Smooth muscle cell (in vitro differentiated cells): ENCODE data around the gene PRND. TPM values are rescaled to one million over a fixed set of nuclear protein-coding genes. Genes with fewer than 3 reads are reported as not detected.
"Not testable (repeated sequence)": the region's sequence is repeated elsewhere in the genome, so short reads cannot be mapped to it uniquely, and the experiment has no call there.

Experiments
- DNase-seq: peaks from one replicate; lab custom pipeline; 2025; ENCODE audit not compliant: unreplicated experiment; lab: John Stamatoyannopoulos, UW
- H2AFZ ChIP-seq: fragments of 200-600 bp; sonication (generic); 2 replicates; pipeline ENCODE4 v1.6.0; 2016; ENCODE audit warnings: antibody characterized with exemption, low read depth, mild to moderate bottlenecking
- H3F3A ChIP-seq: fragments of 200-600 bp; sonication (generic); 2 replicates; pipeline ENCODE4 v1.6.0; 2017; ENCODE audit warnings: antibody characterized with exemption, low read depth
- H3K27ac ChIP-seq: fragments of 200-600 bp; sonication (generic); 2 replicates; pipeline ENCODE4 v1.5.1; 2016; ENCODE audit warnings: low read depth, mild to moderate bottlenecking
- H3K27me3 ChIP-seq: fragments of 200-600 bp; sonication (generic); 2 replicates; pipeline ENCODE4 v1.6.1; 2016; ENCODE audit warnings: low read depth, mild to moderate bottlenecking
- H3K36me3 ChIP-seq: fragments of 200-600 bp; sonication (generic); 2 replicates; pipeline ENCODE4 v1.5.1; 2016; ENCODE audit warnings: low read depth
- H3K4me1 ChIP-seq: fragments of 200-600 bp; sonication (generic); 2 replicates; pipeline ENCODE4 v1.5.1; 2016; ENCODE audit warnings: low read depth
- H3K4me2 ChIP-seq: fragments of 200-600 bp; sonication (generic); 2 replicates; pipeline ENCODE4 v1.6.0; 2016; ENCODE audit warnings: mild to moderate bottlenecking
- H3K4me3 ChIP-seq: fragments of 200-600 bp; sonication (generic); 2 replicates; pipeline ENCODE4 v1.5.1; 2016; ENCODE audit warnings: mild to moderate bottlenecking
- H3K79me2 ChIP-seq: fragments of 200-600 bp; sonication (generic); 2 replicates; pipeline ENCODE4 v1.6.0; 2016; ENCODE audit warnings: low read depth, mild to moderate bottlenecking
- H3K9ac ChIP-seq: fragments of 200-600 bp; sonication (generic); 2 replicates; pipeline ENCODE4 v1.6.0; 2016; ENCODE audit warnings: low read depth
- H3K9me3 ChIP-seq: fragments of 200-600 bp; sonication (generic); replicated peaks from 2 replicates; pipeline ENCODE4 v1.5.1; 2016; ENCODE audit warnings: low read depth
- H4K20me1 ChIP-seq: fragments of 200-600 bp; sonication (generic); 2 replicates; pipeline ENCODE4 v1.6.0; 2016; ENCODE audit warnings: low read depth
- WGBS: methylation state at CpG from one replicate; pipeline ENCODE4 v1.1.7; 2016; ENCODE audit warnings: low lambda C conversion rate; 5-methylcytosine and 5-hydroxymethylcytosine counted together
- polyA plus RNA-seq: library from polyadenylated mRNA; unstranded; fragments of >200 nt; fragmentation: Nextera tagmentation; extraction: Ambion mirVana; gene quantifications from 2 replicates; pipeline ENCODE4 v1.2.1, GENCODE V29; 2016
- total RNA-seq: library from RNA; depleted of rRNA; stranded (reverse); fragments of >200 nt; gene quantifications from 2 replicates; pipeline ENCODE4 v1.2.3, GENCODE V29; 2014
- TF ChIP-seq, protein P1 (sequence below): fragments of 200-600 bp; sonication (generic); IDR thresholded peaks from 2 replicates; pipeline ENCODE4 v1.5.1; 2017; ENCODE audit warnings: borderline replicate concordance, mild to moderate bottlenecking, antibody characterized with exemption; ENCODE audit not compliant: insufficient read depth, poor library complexity, severe bottlenecking

PRND gene
- total and polyA plus RNA-seq, 2 experiments from 2014 or later, result not detected

DNA sequence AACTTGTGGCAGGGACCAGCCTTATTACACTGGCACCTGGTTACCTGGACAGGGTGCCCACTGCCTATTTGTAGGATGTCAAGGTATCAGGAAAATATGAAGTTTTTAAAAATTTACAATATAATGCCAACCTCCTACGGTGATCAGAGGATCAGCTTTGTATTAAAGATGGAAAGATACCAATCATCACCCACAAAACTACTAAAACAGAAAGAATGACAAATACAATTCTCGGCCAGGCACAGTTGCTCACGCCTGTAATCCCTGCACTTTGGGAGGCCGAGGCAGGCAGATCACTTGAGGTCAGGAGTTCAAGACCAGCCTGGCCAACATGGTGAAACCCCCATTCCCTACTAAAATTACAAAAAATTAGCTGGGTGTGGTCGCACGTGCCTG is 18.4 kb upstream of the PRND start:
- H3K9ac ChIP-seq, result no peak overlapping the region
- 84% methylated on average over 6 of the region's 6 CpGs for WGBS
- no peaks in the 10 kb centered on the region for H3K9me3 ChIP-seq
- no peak overlapping the region for H3K4me3 ChIP-seq
- H3K79me2 ChIP-seq, result no peaks in the 10 kb centered on the region
- no peak overlapping the region for H3K4me2 ChIP-seq
- H3K27ac ChIP-seq, result no peak overlapping the region
- TF ChIP-seq, protein P1, sequence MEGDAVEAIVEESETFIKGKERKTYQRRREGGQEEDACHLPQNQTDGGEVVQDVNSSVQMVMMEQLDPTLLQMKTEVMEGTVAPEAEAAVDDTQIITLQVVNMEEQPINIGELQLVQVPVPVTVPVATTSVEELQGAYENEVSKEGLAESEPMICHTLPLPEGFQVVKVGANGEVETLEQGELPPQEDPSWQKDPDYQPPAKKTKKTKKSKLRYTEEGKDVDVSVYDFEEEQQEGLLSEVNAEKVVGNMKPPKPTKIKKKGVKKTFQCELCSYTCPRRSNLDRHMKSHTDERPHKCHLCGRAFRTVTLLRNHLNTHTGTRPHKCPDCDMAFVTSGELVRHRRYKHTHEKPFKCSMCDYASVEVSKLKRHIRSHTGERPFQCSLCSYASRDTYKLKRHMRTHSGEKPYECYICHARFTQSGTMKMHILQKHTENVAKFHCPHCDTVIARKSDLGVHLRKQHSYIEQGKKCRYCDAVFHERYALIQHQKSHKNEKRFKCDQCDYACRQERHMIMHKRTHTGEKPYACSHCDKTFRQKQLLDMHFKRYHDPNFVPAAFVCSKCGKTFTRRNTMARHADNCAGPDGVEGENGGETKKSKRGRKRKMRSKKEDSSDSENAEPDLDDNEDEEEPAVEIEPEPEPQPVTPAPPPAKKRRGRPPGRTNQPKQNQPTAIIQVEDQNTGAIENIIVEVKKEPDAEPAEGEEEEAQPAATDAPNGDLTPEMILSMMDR, result no peak
- DNase-seq, result no peak
- no peaks in the 10 kb centered on the region for H3F3A ChIP-seq
- peaks cover 19% of the 10 kb centered on the region for H4K20me1 ChIP-seq
- H3K4me1 ChIP-seq, result peaks cover 6% of the 10 kb centered on the region
- peaks cover 6% of the 10 kb centered on the region for H3K27me3 ChIP-seq
- no peak overlapping the region for H2AFZ ChIP-seq
- H3K36me3 ChIP-seq, result no peaks in the 10 kb centered on the region

DNA sequence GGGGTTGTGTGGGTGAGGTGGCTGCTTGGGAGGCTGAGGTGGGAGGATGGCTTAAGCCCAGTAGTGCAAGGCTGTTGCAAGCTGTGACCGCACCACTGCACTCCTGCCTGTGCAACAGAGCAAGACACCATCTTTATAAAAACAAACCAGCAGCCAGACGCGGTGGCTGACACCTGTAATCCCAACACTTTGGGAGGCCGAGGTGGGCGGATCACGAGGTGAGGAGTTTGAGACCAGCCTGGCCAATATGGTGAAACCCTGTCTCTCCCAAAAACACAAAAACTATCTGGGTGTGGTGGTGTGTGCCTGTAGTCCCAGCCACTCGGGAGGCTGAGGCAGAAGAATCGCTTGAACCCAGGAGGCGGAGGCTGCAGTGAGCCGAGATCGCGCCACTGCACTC is 14.8 kb upstream of the PRND start:
- not testable (repeated sequence) for H3K27ac ChIP-seq, H3K36me3 ChIP-seq, H3K4me1 ChIP-seq, DNase-seq, H4K20me1 ChIP-seq, H3K4me2 ChIP-seq, H3K9ac ChIP-seq, H3K27me3 ChIP-seq, H3K4me3 ChIP-seq, H3F3A ChIP-seq, H2AFZ ChIP-seq, H3K79me2 ChIP-seq, H3K9me3 ChIP-seq
- WGBS, result 96% methylated on average over 12 of the region's 12 CpGs

DNA sequence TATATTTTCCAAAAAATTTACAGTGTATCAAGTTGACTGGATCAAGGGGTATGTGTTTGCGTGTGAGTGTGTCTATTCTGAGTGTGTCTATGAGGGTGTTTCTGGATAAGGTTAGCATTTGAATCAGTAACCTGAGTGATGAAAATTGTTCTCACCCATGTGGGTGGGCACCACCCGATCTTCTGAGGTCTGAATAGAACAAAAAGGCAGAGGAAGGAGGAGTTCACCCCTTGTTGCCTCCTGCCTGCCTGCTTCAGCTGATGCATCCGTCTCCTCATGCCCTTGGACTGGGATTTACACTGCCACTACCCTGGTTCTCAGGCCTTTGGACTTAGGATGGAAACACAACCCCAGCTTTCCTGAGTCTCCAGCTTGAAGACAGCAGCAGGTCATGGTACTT is 13.7 kb upstream of the PRND start:
- no peak overlapping the region for H3K27ac ChIP-seq
- no peak overlapping the region for H3K9ac ChIP-seq
- H4K20me1 ChIP-seq, result no peaks in the 10 kb centered on the region
- peaks cover 6% of the 10 kb centered on the region for H3K4me1 ChIP-seq
- H3F3A ChIP-seq, result no peaks in the 10 kb centered on the region
- H2AFZ ChIP-seq, result no peak overlapping the region
- no peaks in the 10 kb centered on the region for H3K9me3 ChIP-seq
- no peak for DNase-seq
- TF ChIP-seq, protein P1, result no peak
- no peaks in the 10 kb centered on the region for H3K79me2 ChIP-seq
- peaks cover 6% of the 10 kb centered on the region for H3K27me3 ChIP-seq
- H3K4me3 ChIP-seq, result no peak overlapping the region
- no peak overlapping the region for H3K4me2 ChIP-seq
- 89% methylated on average over 3 of the region's 3 CpGs for WGBS
- H3K36me3 ChIP-seq, result no peaks in the 10 kb centered on the region

DNA sequence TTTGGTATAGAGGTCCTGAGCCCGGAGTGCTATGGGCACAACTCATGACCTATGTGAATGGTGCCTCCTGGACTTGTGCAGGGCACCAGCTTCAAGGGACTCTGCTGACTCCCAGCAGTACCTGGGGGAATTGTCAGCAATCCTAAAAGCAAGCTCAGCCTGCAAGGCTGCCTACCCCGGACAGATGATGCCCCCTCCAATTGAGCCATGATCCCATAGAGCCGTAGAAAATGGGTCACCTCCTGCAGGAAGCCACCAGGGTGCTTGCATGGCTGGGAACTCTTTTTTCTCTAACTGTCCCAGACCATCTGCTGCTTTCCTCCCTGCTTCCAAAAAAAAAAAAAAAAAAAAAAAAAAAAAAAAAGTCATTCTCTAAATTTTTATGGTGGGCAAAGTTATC is 12.9 kb upstream of the PRND start:
- no peaks in the 10 kb centered on the region for H3K79me2 ChIP-seq
- H3F3A ChIP-seq, result no peaks in the 10 kb centered on the region
- H4K20me1 ChIP-seq, result no peaks in the 10 kb centered on the region
- 96% methylated on average over 3 of the region's 3 CpGs for WGBS
- H3K4me2 ChIP-seq, result no peak overlapping the region
- peaks cover 4% of the 10 kb centered on the region for H3K4me1 ChIP-seq
- no peaks in the 10 kb centered on the region for H3K9me3 ChIP-seq
- no peaks in the 10 kb centered on the region for H3K36me3 ChIP-seq
- H3K27ac ChIP-seq, result no peak overlapping the region
- TF ChIP-seq, protein P1, result no peak
- no peak overlapping the region for H3K9ac ChIP-seq
- no peak overlapping the region for H3K4me3 ChIP-seq
- H3K27me3 ChIP-seq, result peaks cover 6% of the 10 kb centered on the region
- H2AFZ ChIP-seq, result no peak overlapping the region
- DNase-seq, result no peak
